Subcutaneous abdominal adipose tissue (tissue), 5 donors: ENCODE measurements around the gene PDZRN3.

Experiments used
- H3K27ac ChIP-seq: one replicate; pipeline ENCODE4 v1.7.0; 2013; ENCODE audit warnings: low read depth, mild to moderate bottlenecking, inconsistent platforms, low read length, moderate library complexity
- H3K27me3 ChIP-seq, 5 donors: one replicate each; pipeline ENCODE4 v1.7.0; 2013; ENCODE audit warnings: low read length in 5 of 5, inconsistent platforms in 1 of 5; ENCODE audit not compliant: control insufficient read depth in 5 of 5, insufficient read depth in 4 of 5
- H3K36me3 ChIP-seq, 5 donors: one replicate each; pipeline ENCODE4 v1.7.0; 2013; ENCODE audit warnings: low read length in 5 of 5; ENCODE audit not compliant: control insufficient read depth in 5 of 5, insufficient read depth in 5 of 5
- H3K4me1 ChIP-seq, 5 donors: one replicate each; pipeline ENCODE4 v1.7.0; 2013; ENCODE audit warnings: low read length in 5 of 5, mild to moderate bottlenecking in 3 of 5, moderate library complexity in 1 of 5; ENCODE audit not compliant: control insufficient read depth in 5 of 5, insufficient read depth in 5 of 5
- H3K4me3 ChIP-seq, 5 donors: one replicate each; pipeline ENCODE4 v1.7.0; 2013; ENCODE audit warnings: low read length in 5 of 5, low read depth in 1 of 5
- H3K9ac ChIP-seq, 5 donors: one replicate each; pipeline ENCODE4 v1.7.0; 2013; ENCODE audit warnings: low read length in 5 of 5, mild to moderate bottlenecking in 4 of 5, moderate library complexity in 3 of 5
- H3K9me3 ChIP-seq, 5 donors: one replicate each; pipeline ENCODE4 v1.7.0; 2013; ENCODE audit warnings: low read length in 5 of 5; ENCODE audit not compliant: control insufficient read depth in 5 of 5
- donor health status: healthy.
- donor health status: healthy.
- donor health status: healthy.
- donor health status: healthy.
- donor health status: healthy.

The PDZRN3 gene

GRCh38 chr3:73453666-73454065 is 171.1 kb downstream of the PDZRN3 start:
- Histone ChIP-seq H3K4me1 (peaks cover 0 to 19% (median 0%) of the 10 kb centered on the region in 5 donors), H3K9me3 (no peaks in the 10 kb centered on the region), H3K27me3 (no peaks in the 10 kb centered on the region), H3K36me3 (no peaks in the 10 kb centered on the region), H3K9ac (no peak overlapping the region), H3K27ac (no peak overlapping the region), H3K4me3 (no peak overlapping the region)

- Histone ChIP-seq H3K27me3 (no peaks in the 10 kb centered on the region), H3K27ac (no peak overlapping the region), H3K4me1 (peaks cover 0 to 19% (median 0%) of the 10 kb centered on the region in 5 donors), H3K36me3 (no peaks in the 10 kb centered on the region), H3K4me3 (no peak overlapping the region), H3K9ac (no peak overlapping the region), H3K9me3 (no peaks in the 10 kb centered on the region)
Measured at GRCh38 chr3:73452729-73453128, 172.0 kb downstream of the PDZRN3 start.

GRCh38 chr3:73451301-73451944 is 173.3 kb downstream of the PDZRN3 start:
- H3K4me1 ChIP-seq, result peaks cover 0 to 19% (median 0%) of the 10 kb centered on the region in 5 donors
- no peak overlapping the region for H3K27ac ChIP-seq
- no peaks in the 10 kb centered on the region for H3K9me3 ChIP-seq
- H3K4me3 ChIP-seq, result no peak overlapping the region
- H3K27me3 ChIP-seq, result no peaks in the 10 kb centered on the region
- H3K36me3 ChIP-seq, result no peaks in the 10 kb centered on the region
- no peak overlapping the region for H3K9ac ChIP-seq

GRCh38 chr3:73449774-73450173 is 175.0 kb downstream of the PDZRN3 start:
- no peaks in the 10 kb centered on the region for H3K27me3 ChIP-seq
- H3K36me3 ChIP-seq, result peaks cover 0 to under 1% (median 0%) of the 10 kb centered on the region in 5 donors
- peaks cover 0 to 14% (median 0%) of the 10 kb centered on the region in 5 donors for H3K4me1 ChIP-seq
- no peak overlapping the region for H3K9ac ChIP-seq
- no peak overlapping the region for H3K27ac ChIP-seq
- H3K4me3 ChIP-seq, result no peak overlapping the region
- H3K9me3 ChIP-seq, result no peaks in the 10 kb centered on the region

GRCh38 chr3:73448761-73449301 is 175.9 kb downstream of the PDZRN3 start:
- H3K36me3 ChIP-seq, result peaks cover 0 to 2% (median 0%) of the 10 kb centered on the region in 5 donors
- no peaks in the 10 kb centered on the region for H3K27me3 ChIP-seq
- H3K9me3 ChIP-seq, result no peaks in the 10 kb centered on the region
- H3K9ac ChIP-seq, result no peak overlapping the region
- H3K27ac ChIP-seq, result no peak overlapping the region
- H3K4me1 ChIP-seq, result peaks cover 0 to 12% (median 0%) of the 10 kb centered on the region in 5 donors
- no peak overlapping the region for H3K4me3 ChIP-seq

- peaks cover 0 to 2% (median 0%) of the 10 kb centered on the region in 5 donors for H3K36me3 ChIP-seq
- H3K4me1 ChIP-seq, result peaks cover 0 to 10% (median 0%) of the 10 kb centered on the region in 5 donors
- no peak overlapping the region for H3K4me3 ChIP-seq
- H3K9me3 ChIP-seq, result no peaks in the 10 kb centered on the region
- H3K9ac ChIP-seq, result no peak overlapping the region
- no peak overlapping the region for H3K27ac ChIP-seq
- H3K27me3 ChIP-seq, result no peaks in the 10 kb centered on the region
Measured at GRCh38 chr3:73448041-73448440, 176.7 kb downstream of the PDZRN3 start.

GRCh38 chr3:73447111-73447510 is 177.6 kb downstream of the PDZRN3 start:
- Histone ChIP-seq H3K4me1 (peaks cover 0 to 10% (median 2%) of the 10 kb centered on the region in 5 donors), H3K27ac (no peak overlapping the region), H3K27me3 (no peaks in the 10 kb centered on the region), H3K36me3 (peaks cover 0 to 2% (median 0%) of the 10 kb centered on the region in 5 donors), H3K9ac (no peak overlapping the region), H3K4me3 (no peak overlapping the region), H3K9me3 (no peaks in the 10 kb centered on the region)

GRCh38 chr3:73446467-73447110 is 178.2 kb downstream of the PDZRN3 start:
- Histone ChIP-seq H3K4me1 (peaks cover 0 to 10% (median 2%) of the 10 kb centered on the region in 5 donors), H3K27me3 (no peaks in the 10 kb centered on the region), H3K36me3 (peaks cover 0 to 2% (median 0%) of the 10 kb centered on the region in 5 donors), H3K27ac (no peak overlapping the region), H3K9ac (no peak overlapping the region), H3K9me3 (no peaks in the 10 kb centered on the region), H3K4me3 (no peak overlapping the region)

- no peak overlapping the region for H3K27ac ChIP-seq
Measured at GRCh38 chr3:73442886-73443285, 181.9 kb downstream of the PDZRN3 start.

GRCh38 chr3:73442152-73442551 is 182.6 kb downstream of the PDZRN3 start:
- peaks cover 0 to 8% (median 2%) of the 10 kb centered on the region in 5 donors for H3K4me1 ChIP-seq
- H3K9ac ChIP-seq, result no peak overlapping the region
- H3K27ac ChIP-seq, result no peak overlapping the region
- H3K4me3 ChIP-seq, result no peak overlapping the region
- H3K27me3 ChIP-seq, result no peaks in the 10 kb centered on the region
- no peaks in the 10 kb centered on the region for H3K9me3 ChIP-seq
- peaks cover 0 to 2% (median 0%) of the 10 kb centered on the region in 5 donors for H3K36me3 ChIP-seq

More at GRCh38 chr3:73442886-73443285, 181.9 kb downstream of the PDZRN3 start:
- Histone ChIP-seq H3K9me3 (no peaks in the 10 kb centered on the region), H3K4me1 (peaks cover 0 to 8% (median 2%) of the 10 kb centered on the region in 5 donors), H3K9ac (no peak overlapping the region), H3K36me3 (peaks cover 0 to 2% (median 0%) of the 10 kb centered on the region in 5 donors), H3K4me3 (no peak overlapping the region), H3K27me3 (no peaks in the 10 kb centered on the region)
